ENCODE measurements around the gene MIEF1. TPM values are rescaled to one million over a fixed set of nuclear protein-coding genes. Genes with fewer than 3 reads are reported as not detected.
A peak's percentile ranks its signal among the peaks of the same experiment; 100 is the strongest.

The MIEF1 gene
- total RNA-seq, 1 donor from 2014 or later, result 35.5 TPM

DNA sequence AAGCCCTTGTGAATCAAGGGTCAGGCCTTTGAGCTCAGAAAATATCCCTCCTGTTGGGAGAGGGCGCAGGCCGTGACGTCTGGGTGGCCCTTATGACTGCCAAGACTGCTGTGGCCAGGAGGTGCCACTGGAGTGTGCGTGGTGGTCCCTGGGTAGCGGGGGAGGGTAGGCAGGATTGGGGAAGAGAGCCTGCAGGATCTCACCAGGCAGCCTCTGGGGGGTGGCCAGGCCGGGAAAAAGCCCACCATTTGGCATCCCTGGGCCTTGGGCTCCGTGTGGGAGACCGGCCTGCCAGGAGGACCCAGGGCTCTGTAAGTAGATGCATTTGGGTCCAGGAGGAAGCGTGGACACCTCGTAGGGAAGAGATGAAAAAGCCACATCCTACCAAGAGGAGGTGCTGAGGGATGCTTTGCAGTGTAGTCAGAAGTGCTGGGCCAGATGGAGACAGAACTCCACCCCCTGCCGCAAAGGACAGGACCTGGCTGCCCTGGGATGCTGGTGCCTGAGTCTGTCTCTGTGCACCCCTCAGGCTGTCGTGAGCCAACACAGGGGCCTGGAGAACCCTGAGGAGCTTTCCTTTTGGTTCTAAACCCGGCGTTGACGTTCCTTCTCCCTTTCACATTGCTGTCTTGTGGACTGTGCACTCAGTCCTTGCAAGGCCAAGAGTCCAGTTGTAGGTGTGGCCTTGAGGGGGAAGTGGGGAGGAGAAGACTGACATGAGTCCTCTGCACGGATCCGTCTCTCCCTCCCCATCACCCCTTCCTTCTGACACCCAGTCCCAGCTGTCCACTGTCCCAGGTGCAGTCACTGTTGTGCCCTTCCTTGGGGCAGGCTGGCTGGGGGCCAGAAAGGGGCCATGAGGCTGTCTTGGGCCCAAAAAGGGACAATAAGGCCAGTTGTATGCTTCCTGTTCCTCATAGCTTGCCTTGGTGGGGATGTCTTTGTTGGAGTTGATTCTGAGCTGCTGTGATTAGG, 12.7 kb upstream of the MIEF1 start:
- Mint-ChIP-seq H3K9me3 (no peaks in the 10 kb centered on the region), H3K4me1 (ENCODE audit: unreplicated experiment) (peaks cover 13% of the 10 kb centered on the region), H3K27ac (peak overlapping the region; percentile 78), H3K27me3 (no peaks in the 10 kb centered on the region), H3K36me3 (peaks cover 5% of the 10 kb centered on the region), H3K4me3 (no peak overlapping the region)
- TF ChIP-seq, protein P1, sequence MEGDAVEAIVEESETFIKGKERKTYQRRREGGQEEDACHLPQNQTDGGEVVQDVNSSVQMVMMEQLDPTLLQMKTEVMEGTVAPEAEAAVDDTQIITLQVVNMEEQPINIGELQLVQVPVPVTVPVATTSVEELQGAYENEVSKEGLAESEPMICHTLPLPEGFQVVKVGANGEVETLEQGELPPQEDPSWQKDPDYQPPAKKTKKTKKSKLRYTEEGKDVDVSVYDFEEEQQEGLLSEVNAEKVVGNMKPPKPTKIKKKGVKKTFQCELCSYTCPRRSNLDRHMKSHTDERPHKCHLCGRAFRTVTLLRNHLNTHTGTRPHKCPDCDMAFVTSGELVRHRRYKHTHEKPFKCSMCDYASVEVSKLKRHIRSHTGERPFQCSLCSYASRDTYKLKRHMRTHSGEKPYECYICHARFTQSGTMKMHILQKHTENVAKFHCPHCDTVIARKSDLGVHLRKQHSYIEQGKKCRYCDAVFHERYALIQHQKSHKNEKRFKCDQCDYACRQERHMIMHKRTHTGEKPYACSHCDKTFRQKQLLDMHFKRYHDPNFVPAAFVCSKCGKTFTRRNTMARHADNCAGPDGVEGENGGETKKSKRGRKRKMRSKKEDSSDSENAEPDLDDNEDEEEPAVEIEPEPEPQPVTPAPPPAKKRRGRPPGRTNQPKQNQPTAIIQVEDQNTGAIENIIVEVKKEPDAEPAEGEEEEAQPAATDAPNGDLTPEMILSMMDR (conservative IDR thresholded peaks at IDR 0.05), result no peak
- no peak for DNase-seq (ENCODE audit: extremely low spot score, unreplicated experiment)

- peak overlapping the region; percentile 78 for H3K27ac Mint-ChIP-seq
- peaks cover 5% of the 10 kb centered on the region for H3K36me3 Mint-ChIP-seq
- peaks cover 13% of the 10 kb centered on the region for H3K4me1 Mint-ChIP-seq (ENCODE audit: unreplicated experiment)
- H3K4me3 Mint-ChIP-seq, result peak overlapping the region; percentile 40
- no peaks in the 10 kb centered on the region for H3K9me3 Mint-ChIP-seq
- no peak for DNase-seq (ENCODE audit: extremely low spot score, unreplicated experiment)
- H3K27me3 Mint-ChIP-seq, result no peaks in the 10 kb centered on the region
- TF ChIP-seq, protein P1 (conservative IDR thresholded peaks at IDR 0.05), result no peak
Measured at GRCh38 chr22:39490135-39490798, 11.8 kb upstream of the MIEF1 start.

GRCh38 chr22:39490966-39491680, 11.0 kb upstream of the MIEF1 start:
- Mint-ChIP-seq H3K36me3 (peaks cover 5% of the 10 kb centered on the region), H3K27me3 (no peaks in the 10 kb centered on the region), H3K4me1 (ENCODE audit: unreplicated experiment) (peaks cover 14% of the 10 kb centered on the region), H3K4me3 (no peak overlapping the region), H3K27ac (no peak overlapping the region), H3K9me3 (no peaks in the 10 kb centered on the region)
- TF ChIP-seq, protein P1 (conservative IDR thresholded peaks at IDR 0.05), result no peak
- DNase-seq (ENCODE audit: extremely low spot score, unreplicated experiment), result no peak

DNA sequence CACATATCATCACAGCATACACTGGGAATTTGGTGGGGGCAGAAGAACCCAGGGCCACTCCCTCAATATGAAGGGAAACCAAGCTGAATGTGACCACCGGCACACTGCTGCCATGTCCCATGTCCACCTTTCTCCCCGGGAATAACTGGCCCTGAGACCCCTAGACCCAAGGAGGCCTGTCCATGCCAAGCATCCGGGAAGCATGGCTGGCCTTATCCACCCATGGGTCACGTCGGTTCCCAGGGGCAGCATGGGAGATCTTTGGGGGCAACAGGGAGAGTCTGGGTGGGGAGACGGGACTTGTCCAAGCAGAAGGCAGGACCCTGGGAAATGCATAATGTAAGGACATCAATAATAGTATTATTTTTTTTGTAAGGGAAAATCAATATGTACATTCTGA, 10.4 kb upstream of the MIEF1 start:
- Mint-ChIP-seq H3K27me3 (no peaks in the 10 kb centered on the region), H3K9me3 (no peaks in the 10 kb centered on the region), H3K4me3 (no peak overlapping the region), H3K27ac (no peak overlapping the region), H3K36me3 (peaks cover 5% of the 10 kb centered on the region), H3K4me1 (ENCODE audit: unreplicated experiment) (peaks cover 18% of the 10 kb centered on the region)
- TF ChIP-seq, protein P1 (conservative IDR thresholded peaks at IDR 0.05), result no peak
- DNase-seq (ENCODE audit: extremely low spot score, unreplicated experiment), result no peak

DNA sequence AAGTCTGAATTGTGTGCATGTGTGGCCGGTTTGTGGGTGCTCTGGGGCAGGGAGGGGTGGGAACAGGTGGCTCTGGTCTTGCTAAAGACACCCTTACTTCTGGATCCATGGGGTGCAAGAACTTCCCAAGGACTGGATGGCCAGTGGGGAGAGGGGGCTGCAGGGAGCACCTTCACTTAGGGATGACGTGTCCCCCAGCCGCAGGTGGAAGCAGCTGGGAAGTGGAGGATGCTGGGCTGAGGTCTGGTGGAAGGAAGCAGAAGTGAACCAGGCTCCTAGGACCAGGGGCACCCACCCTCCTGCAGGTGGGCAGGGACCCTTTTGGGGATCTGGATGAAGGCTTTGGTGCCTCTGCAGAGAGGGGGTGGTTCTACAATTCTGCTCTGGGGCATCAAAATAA, 9.9 kb upstream of the MIEF1 start:
- no peaks in the 10 kb centered on the region for H3K27me3 Mint-ChIP-seq
- no peak overlapping the region for H3K4me3 Mint-ChIP-seq
- H3K27ac Mint-ChIP-seq, result no peak overlapping the region
- no peaks in the 10 kb centered on the region for H3K9me3 Mint-ChIP-seq
- TF ChIP-seq, protein P1 (conservative IDR thresholded peaks at IDR 0.05), result no peak
- peaks cover 5% of the 10 kb centered on the region for H3K36me3 Mint-ChIP-seq
- H3K4me1 Mint-ChIP-seq (ENCODE audit: unreplicated experiment), result peaks cover 18% of the 10 kb centered on the region
- DNase-seq (ENCODE audit: extremely low spot score, unreplicated experiment), result no peak

All from type B pancreatic cell (in vitro differentiated cells).